Measurements from ENCODE around the gene SETX.
"Not testable (repeated sequence)": the region's sequence is repeated elsewhere in the genome, so short reads cannot be mapped to it uniquely, and the experiment has no call there.

SETX gene

GRCh38 chr9:132354637-132355355, at the start of gene SETX:
TSS of gene SETX (minus strand) at chr9:132354986. CDS start at chr9:132349428, 5,558 bp downstream.
- DNase-seq: peak; percentile 93

GRCh38 chr9:132404228-132404881, 49.6 kb upstream of the SETX start:
- DNase-seq: no peak

- DNase-seq: no peak
Measured at GRCh38 chr9:132401824-132402223, 47.0 kb upstream of the SETX start.

GRCh38 chr9:132395560-132395959, 40.8 kb upstream of the SETX start:
- DNase-seq: no peak

GRCh38 chr9:132391449-132391848, 36.7 kb upstream of the SETX start:
- DNase-seq: no peak

- DNase-seq: no peak
Measured at GRCh38 chr9:132390966-132391365, 36.2 kb upstream of the SETX start.

GRCh38 chr9:132387133-132387532, 32.3 kb upstream of the SETX start:
- no peak for DNase-seq

- no peak for DNase-seq
Measured at GRCh38 chr9:132384376-132384775, 29.6 kb upstream of the SETX start.

GRCh38 chr9:132383462-132383883, 28.7 kb upstream of the SETX start:
- DNase-seq: no peak

- no peak for DNase-seq
Measured at GRCh38 chr9:132381966-132382541, 27.3 kb upstream of the SETX start.

- not testable (repeated sequence) for DNase-seq
Measured at GRCh38 chr9:132378416-132378815, 23.6 kb upstream of the SETX start.

GRCh38 chr9:132377769-132378168, 23.0 kb upstream of the SETX start:
- not testable (repeated sequence) for DNase-seq

- DNase-seq: no peak
Measured at GRCh38 chr9:132372177-132373095, 17.6 kb upstream of the SETX start.

- DNase-seq: no peak
Measured at GRCh38 chr9:132370592-132370991, 15.8 kb upstream of the SETX start.

- no peak for DNase-seq
Measured at GRCh38 chr9:132369421-132369820, 14.6 kb upstream of the SETX start.

- DNase-seq: no peak
Measured at GRCh38 chr9:132367613-132368313, 13.0 kb upstream of the SETX start.

- DNase-seq: no peak
Measured at GRCh38 chr9:132366481-132366880, 11.7 kb upstream of the SETX start.

- DNase-seq: no peak
Measured at GRCh38 chr9:132365986-132366385, 11.2 kb upstream of the SETX start.

- no peak for DNase-seq
Measured at GRCh38 chr9:132364068-132364467, 9.3 kb upstream of the SETX start.

GRCh38 chr9:132357764-132358163, 3.0 kb upstream of the SETX start:
- DNase-seq: no peak

- DNase-seq: no peak
Measured at GRCh38 chr9:132356324-132356924, 1.6 kb upstream of the SETX start.

All from activated CD4-positive, CD25-positive, alpha-beta regulatory T cell treated with anti-CD3 and anti-CD28 coated beads, Interleukin-2, amount 50 U/mL, for 72 hours (primary cell).